ENCODE data around the gene CDH13.
"Not testable (repeated sequence)": the region's sequence is repeated elsewhere in the genome, so short reads cannot be mapped to it uniquely, and the experiment has no call there.

The CDH13 gene

DNA sequence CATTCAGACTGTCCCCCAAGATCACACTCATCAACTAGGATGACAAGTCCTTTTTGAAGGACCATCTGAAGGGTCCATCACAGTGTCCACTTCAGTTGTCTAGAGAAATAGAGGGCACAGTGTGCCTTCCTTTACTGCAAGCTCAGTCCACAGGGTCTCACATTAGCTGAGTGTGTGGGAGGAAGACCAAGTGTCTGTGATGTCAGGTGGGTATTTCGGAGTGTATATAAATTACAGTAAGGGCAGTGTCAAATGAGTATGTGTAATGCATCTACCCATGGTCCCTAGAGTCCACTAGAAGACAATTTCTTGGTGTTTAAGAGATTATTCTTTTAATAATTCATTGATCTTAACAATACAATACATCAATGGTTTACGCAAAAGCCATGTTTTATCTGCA is 272.2 kb downstream of the CDH13 start:
- H3K27me3 ChIP-seq (ENCODE audit: control insufficient read depth, insufficient read depth, low read length), result no peaks in the 10 kb centered on the region
- H3K9me3 ChIP-seq (ENCODE audit: control insufficient read depth, low read length), result no peaks in the 10 kb centered on the region
- H3K4me3 ChIP-seq (ENCODE audit: low read length), result no peak overlapping the region
- H3K36me3 ChIP-seq (ENCODE audit: control insufficient read depth, insufficient read depth, low read length), result no peaks in the 10 kb centered on the region
- no peak overlapping the region for H3K9ac ChIP-seq (ENCODE audit: low read length)
- H3K4me1 ChIP-seq (ENCODE audit: control insufficient read depth, insufficient read depth, low read length), result no peaks in the 10 kb centered on the region

DNA sequence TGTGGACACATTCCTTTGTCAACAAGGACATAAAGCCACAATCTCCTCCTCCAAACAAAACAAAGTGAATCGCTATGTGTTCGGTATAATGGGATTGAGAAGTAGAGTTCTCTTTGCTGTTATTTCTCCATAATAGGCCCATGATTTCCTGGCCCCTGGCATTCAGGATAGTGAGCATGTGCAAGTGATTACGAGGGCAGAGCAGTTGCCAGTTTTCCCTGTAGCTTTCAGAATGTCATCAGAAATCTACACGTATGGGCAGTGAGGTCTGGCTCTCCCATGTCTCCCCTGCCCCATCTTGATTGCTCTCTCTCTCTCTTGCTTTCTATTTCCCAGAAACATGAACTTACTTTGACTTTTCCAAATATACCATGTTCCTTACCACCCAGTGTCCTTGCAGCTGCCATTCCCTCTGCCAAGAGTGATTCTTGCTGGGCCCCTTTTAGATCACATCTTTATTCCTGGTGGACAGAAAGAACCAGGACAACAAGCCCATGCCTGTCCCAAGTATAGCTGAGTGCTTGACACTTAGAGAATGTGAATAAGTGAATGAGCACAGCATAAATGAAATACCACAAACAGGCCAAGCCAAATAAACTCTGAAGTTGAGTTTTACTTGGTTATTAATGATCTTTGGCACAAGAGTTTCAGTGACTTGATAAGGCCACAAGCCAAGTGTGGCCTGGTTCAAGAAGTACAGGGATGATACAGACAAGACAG is 273.1 kb downstream of the CDH13 start:
- no peaks in the 10 kb centered on the region for H3K36me3 ChIP-seq (ENCODE audit: control insufficient read depth, insufficient read depth, low read length)
- H3K4me1 ChIP-seq (ENCODE audit: control insufficient read depth, insufficient read depth, low read length), result no peaks in the 10 kb centered on the region
- no peak overlapping the region for H3K9ac ChIP-seq (ENCODE audit: low read length)
- no peak overlapping the region for H3K4me3 ChIP-seq (ENCODE audit: low read length)
- no peaks in the 10 kb centered on the region for H3K9me3 ChIP-seq (ENCODE audit: control insufficient read depth, low read length)
- H3K27me3 ChIP-seq (ENCODE audit: control insufficient read depth, insufficient read depth, low read length), result no peaks in the 10 kb centered on the region

DNA sequence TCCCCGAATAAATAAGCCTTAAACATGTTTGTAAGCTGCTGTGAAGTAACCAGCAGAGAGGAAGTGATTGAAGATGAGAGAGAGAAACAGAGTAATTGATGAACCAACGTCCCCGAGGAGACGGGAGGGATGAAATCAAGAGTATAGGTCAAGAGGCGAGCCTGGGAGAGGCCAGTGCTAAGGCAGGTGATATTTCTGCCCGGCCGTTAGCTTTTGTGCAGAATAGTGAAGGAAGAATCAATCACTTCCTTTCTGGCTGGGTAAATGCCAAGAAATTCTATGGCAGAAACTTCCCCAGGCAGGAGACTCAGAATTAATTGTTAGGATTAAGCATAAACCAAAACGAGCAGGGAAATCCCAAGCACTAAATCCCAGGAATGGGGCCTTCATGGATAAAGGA is 273.8 kb downstream of the CDH13 start:
- Histone ChIP-seq H3K9ac (ENCODE audit: low read length) (no peak overlapping the region), H3K36me3 (ENCODE audit: control insufficient read depth, insufficient read depth, low read length) (no peaks in the 10 kb centered on the region), H3K9me3 (ENCODE audit: control insufficient read depth, low read length) (no peaks in the 10 kb centered on the region), H3K4me1 (ENCODE audit: control insufficient read depth, insufficient read depth, low read length) (no peaks in the 10 kb centered on the region), H3K27me3 (ENCODE audit: control insufficient read depth, insufficient read depth, low read length) (no peaks in the 10 kb centered on the region), H3K4me3 (ENCODE audit: low read length) (no peak overlapping the region)

GRCh38 chr16:82911925-82912324 is 285.2 kb downstream of the CDH13 start:
- Histone ChIP-seq H3K36me3 (ENCODE audit: control insufficient read depth, insufficient read depth, low read length) (no peaks in the 10 kb centered on the region), H3K4me1 (ENCODE audit: control insufficient read depth, insufficient read depth, low read length) (no peaks in the 10 kb centered on the region), H3K9me3 (ENCODE audit: control insufficient read depth, low read length) (no peaks in the 10 kb centered on the region), H3K4me3 (ENCODE audit: low read length) (no peak overlapping the region), H3K9ac (ENCODE audit: low read length) (no peak overlapping the region), H3K27me3 (ENCODE audit: control insufficient read depth, insufficient read depth, low read length) (no peaks in the 10 kb centered on the region)

DNA sequence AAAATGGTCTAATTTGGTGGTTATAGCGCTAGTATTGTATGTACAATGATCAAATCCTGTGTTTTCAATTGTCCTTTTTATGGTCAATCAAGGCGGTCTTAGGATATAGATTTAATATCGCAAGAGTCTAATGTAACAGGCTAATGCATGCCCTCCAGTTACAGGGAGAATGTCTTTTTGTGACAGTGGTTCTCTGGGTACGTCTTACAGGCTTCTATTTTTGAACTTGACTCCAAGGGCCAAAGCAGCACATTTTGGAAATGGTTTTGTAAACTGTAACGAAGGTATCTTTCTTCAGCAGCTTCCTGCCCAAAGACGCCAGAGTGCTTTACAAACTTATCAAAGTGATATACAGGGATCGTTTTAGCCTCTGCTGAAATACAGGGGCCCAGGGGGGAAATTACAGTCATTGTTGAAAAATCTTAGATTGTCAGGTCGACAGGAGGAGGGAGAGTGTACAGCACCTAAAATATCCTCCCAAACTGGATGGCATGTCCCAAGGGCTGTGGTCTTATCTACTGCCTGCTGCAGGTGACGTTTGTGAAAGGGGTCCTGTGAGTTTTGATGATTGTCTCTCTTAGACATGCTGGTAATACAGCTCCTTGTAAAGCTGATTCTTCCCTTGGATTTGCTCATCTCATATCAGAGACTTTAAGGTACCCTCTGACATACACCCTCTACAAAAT is 288.5 kb downstream of the CDH13 start:
- H3K36me3 ChIP-seq (ENCODE audit: control insufficient read depth, insufficient read depth, low read length), result no peaks in the 10 kb centered on the region
- H3K4me1 ChIP-seq (ENCODE audit: control insufficient read depth, insufficient read depth, low read length), result no peaks in the 10 kb centered on the region
- no peaks in the 10 kb centered on the region for H3K27me3 ChIP-seq (ENCODE audit: control insufficient read depth, insufficient read depth, low read length)
- H3K9me3 ChIP-seq (ENCODE audit: control insufficient read depth, low read length), result no peaks in the 10 kb centered on the region
- H3K4me3 ChIP-seq (ENCODE audit: low read length), result no peak overlapping the region
- no peak overlapping the region for H3K9ac ChIP-seq (ENCODE audit: low read length)

DNA sequence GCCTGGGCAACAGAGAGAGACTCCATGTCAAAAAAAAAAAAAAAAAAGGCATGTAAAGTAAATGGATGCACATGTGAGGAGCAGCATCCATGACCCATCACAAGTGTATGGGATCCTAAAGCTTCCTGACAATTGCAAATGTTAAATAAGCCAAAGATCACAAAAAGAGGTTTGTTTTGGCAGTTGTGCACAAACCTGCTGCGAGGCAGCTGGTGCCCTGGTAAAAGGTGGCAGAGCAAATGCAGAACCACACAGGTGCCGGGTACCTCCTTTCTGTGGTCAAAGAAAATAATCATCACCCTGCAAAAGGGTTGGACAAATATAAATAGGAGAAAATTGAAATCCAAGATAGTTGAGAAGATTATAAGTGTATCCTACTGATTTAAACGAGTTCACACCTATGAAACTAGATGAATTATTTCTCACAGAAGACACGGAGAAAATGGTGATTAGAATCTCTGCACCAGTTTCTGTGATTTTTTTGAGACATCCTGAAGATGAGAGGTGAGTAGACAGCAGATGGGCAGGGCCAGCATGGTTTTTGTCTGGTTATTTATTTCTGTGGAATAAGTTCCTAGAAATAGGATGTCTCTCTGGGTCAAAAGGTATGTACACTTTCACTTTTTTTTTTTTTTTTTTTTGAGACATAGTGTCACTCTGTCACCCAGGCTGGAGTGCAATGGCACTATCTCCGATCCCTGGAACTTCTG is 291.3 kb downstream of the CDH13 start:
- Histone ChIP-seq H3K27me3 (ENCODE audit: control insufficient read depth, insufficient read depth, low read length) (no peaks in the 10 kb centered on the region), H3K9me3 (ENCODE audit: control insufficient read depth, low read length) (no peaks in the 10 kb centered on the region), H3K9ac (ENCODE audit: low read length) (no peak overlapping the region), H3K4me3 (ENCODE audit: low read length) (no peak overlapping the region), H3K4me1 (ENCODE audit: control insufficient read depth, insufficient read depth, low read length) (no peaks in the 10 kb centered on the region), H3K36me3 (ENCODE audit: control insufficient read depth, insufficient read depth, low read length) (no peaks in the 10 kb centered on the region)

GRCh38 chr16:82924075-82924854 is 297.5 kb downstream of the CDH13 start:
- H3K36me3 ChIP-seq (ENCODE audit: control insufficient read depth, insufficient read depth, low read length), result no peaks in the 10 kb centered on the region
- H3K4me3 ChIP-seq (ENCODE audit: low read length), result no peak overlapping the region
- no peaks in the 10 kb centered on the region for H3K4me1 ChIP-seq (ENCODE audit: control insufficient read depth, insufficient read depth, low read length)
- H3K9me3 ChIP-seq (ENCODE audit: control insufficient read depth, low read length), result no peaks in the 10 kb centered on the region
- no peaks in the 10 kb centered on the region for H3K27me3 ChIP-seq (ENCODE audit: control insufficient read depth, insufficient read depth, low read length)
- H3K9ac ChIP-seq (ENCODE audit: low read length), result no peak overlapping the region

DNA sequence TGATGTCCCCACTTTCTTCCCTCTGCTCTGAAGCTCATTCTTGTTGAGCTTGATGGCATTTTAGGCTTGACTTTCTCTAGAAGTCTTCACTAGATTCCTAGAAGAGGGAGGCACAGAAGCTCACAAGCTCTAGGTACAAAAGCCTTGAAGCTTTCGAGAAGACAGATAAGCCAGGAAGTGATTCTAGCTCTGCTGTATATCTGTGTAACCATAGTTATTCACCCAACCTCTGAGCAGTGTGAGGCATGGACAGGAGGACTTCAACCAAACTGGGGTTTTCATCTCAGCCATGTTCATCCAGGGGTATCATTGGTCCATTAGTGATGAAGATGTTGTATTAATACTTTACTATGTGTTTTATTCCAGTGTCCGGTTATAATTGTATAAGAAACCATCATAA is 299.7 kb downstream of the CDH13 start:
- H3K4me3 ChIP-seq (ENCODE audit: low read length), result no peak overlapping the region
- no peaks in the 10 kb centered on the region for H3K36me3 ChIP-seq (ENCODE audit: control insufficient read depth, insufficient read depth, low read length)
- no peaks in the 10 kb centered on the region for H3K27me3 ChIP-seq (ENCODE audit: control insufficient read depth, insufficient read depth, low read length)
- H3K9ac ChIP-seq (ENCODE audit: low read length), result no peak overlapping the region
- H3K9me3 ChIP-seq (ENCODE audit: control insufficient read depth, low read length), result no peaks in the 10 kb centered on the region
- H3K4me1 ChIP-seq (ENCODE audit: control insufficient read depth, insufficient read depth, low read length), result no peaks in the 10 kb centered on the region

DNA sequence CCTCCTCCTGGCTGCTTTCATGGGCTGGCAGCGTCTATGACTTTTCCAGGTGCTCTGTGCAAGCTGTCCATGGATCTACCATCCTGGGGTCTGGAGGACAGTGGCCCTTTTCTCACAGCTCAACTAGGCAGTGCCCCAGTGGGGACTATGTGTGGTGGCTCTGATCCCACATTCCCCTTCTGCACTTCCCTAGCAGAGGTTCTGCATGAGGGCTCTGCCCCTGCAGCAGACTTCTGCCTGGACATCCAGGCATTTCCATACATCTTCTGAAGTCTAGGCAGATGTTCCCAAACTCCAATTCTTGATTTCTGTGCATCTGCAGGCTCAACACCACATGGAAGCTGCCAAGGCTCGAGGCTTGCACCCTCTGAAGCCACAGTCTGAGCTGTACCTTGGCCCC is 307.2 kb downstream of the CDH13 start:
- not testable (repeated sequence) for H3K36me3 ChIP-seq (ENCODE audit: control insufficient read depth, insufficient read depth, low read length); H3K9ac ChIP-seq (ENCODE audit: low read length); H3K27me3 ChIP-seq (ENCODE audit: control insufficient read depth, insufficient read depth, low read length); H3K4me3 ChIP-seq (ENCODE audit: low read length); H3K4me1 ChIP-seq (ENCODE audit: control insufficient read depth, insufficient read depth, low read length); H3K9me3 ChIP-seq (ENCODE audit: control insufficient read depth, low read length)

DNA sequence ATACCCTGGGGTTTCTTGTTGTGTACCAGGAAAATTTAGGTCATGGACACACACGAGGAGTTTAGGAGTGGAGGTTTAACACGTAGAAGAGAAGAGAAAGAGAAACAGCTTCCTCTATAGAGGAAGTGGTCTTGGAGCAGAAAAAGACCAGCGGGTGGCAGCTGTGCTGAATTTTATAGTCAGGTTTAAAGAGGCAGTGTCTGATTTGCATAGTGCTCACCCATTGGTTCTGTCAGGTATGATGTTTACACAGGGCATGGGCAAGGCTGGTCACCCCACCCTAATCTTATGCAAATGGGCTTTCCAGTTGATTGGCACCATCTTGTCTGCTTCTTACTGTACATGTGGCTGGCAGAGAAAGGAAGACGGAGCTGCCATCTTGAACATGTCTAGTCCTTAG is 309.0 kb downstream of the CDH13 start:
- Histone ChIP-seq H3K9ac (ENCODE audit: low read length) (no peak overlapping the region), H3K4me3 (ENCODE audit: low read length) (no peak overlapping the region), H3K27me3 (ENCODE audit: control insufficient read depth, insufficient read depth, low read length) (no peaks in the 10 kb centered on the region), H3K4me1 (ENCODE audit: control insufficient read depth, insufficient read depth, low read length) (no peaks in the 10 kb centered on the region), H3K9me3 (ENCODE audit: control insufficient read depth, low read length) (no peaks in the 10 kb centered on the region), H3K36me3 (ENCODE audit: control insufficient read depth, insufficient read depth, low read length) (no peaks in the 10 kb centered on the region)

GRCh38 chr16:82936941-82937551 is 310.3 kb downstream of the CDH13 start:
- H3K36me3 ChIP-seq (ENCODE audit: control insufficient read depth, insufficient read depth, low read length), result no peaks in the 10 kb centered on the region
- H3K27me3 ChIP-seq (ENCODE audit: control insufficient read depth, insufficient read depth, low read length), result no peaks in the 10 kb centered on the region
- H3K4me1 ChIP-seq (ENCODE audit: control insufficient read depth, insufficient read depth, low read length), result no peaks in the 10 kb centered on the region
- H3K9ac ChIP-seq (ENCODE audit: low read length), result no peak overlapping the region
- no peaks in the 10 kb centered on the region for H3K9me3 ChIP-seq (ENCODE audit: control insufficient read depth, low read length)
- no peak overlapping the region for H3K4me3 ChIP-seq (ENCODE audit: low read length)

Data from mucosa of stomach (tissue), 1 donor.